K562 (cell line): Measurements from ENCODE around the gene TRIM47. TPM values are rescaled to one million over a fixed set of nuclear protein-coding genes. Genes with fewer than 3 reads are reported as not detected.

ENCODE experiments used
- ATAC-seq: fragments of 200-7000 bp; cut with Tn5 transposase; 3 replicates; pipeline ENCODE4 v1.9.1; 2020; ENCODE audit warnings: moderate library complexity
- BruUV-seq: library from RNA; stranded (reverse); fragments of 400-500 nt; replicated peaks from 2 replicates; lab custom pipeline; 2021; lab: Mats Ljungman, UMichigan
- CTCF ChIA-PET: fragments of 300-600 bp; formaldehyde crosslinking; extraction: SDS; loops from one replicate; lab custom pipeline; 2021; ENCODE audit warnings: low intra/inter-chr PET ratio; lab: Yijun Ruan, JAX
- POLR2A ChIA-PET: fragments of 300-600, 350-650 bp; sonication (Branson Sonifier 250); formaldehyde crosslinking; extraction: SDS; loops from one replicate; lab custom pipeline; 2021; ENCODE audit warnings: antibody characterized with exemption, inconsistent platforms; lab: Yijun Ruan, JAX
- DNase-seq, 4 experiments: peaks; one replicate each; pipeline versions ENCODE4 v3.0.0 to v3.0.0-alpha.2; 2011 to 2018; ENCODE audit warnings: low spot score in 3 of 4, mixed read lengths in 3 of 4; ENCODE audit errors: extremely low read depth in 1 of 4
- FAIRE-seq: peaks from 2 replicates; lab custom pipeline; 2011; peaks lifted over from hg19 to GRCh38; lab: Jason Lieb, UNC
- H2AFZ ChIP-seq: 2 replicates; pipeline ENCODE4 v1.6.0; 2011; ENCODE audit warnings: low read depth, low read length, control low read depth, inconsistent platforms
- H3K27ac ChIP-seq: fragments of 200-600 bp; 3 replicates; pipeline ENCODE4 v1.8.0; 2011; ENCODE audit warnings: low read depth, mild to moderate bottlenecking, control low read depth, inconsistent platforms, low read length, moderate library complexity, mixed read lengths; ENCODE audit errors: extremely low read depth
- H3K27me3 ChIP-seq, 2 experiments: fragments of 300-600 bp in 1 of 2; 2 replicates in 1 of 2; 3 replicates in 1 of 2; pipeline versions ENCODE4 v1.6.0 to v1.8.0; 2011; ENCODE audit warnings: inconsistent platforms in 2 of 2, low read length in 2 of 2, mild to moderate bottlenecking in 1 of 2, mixed read lengths in 1 of 2, moderate library complexity in 1 of 2; ENCODE audit not compliant: control insufficient read depth in 2 of 2, insufficient read depth in 2 of 2
- H3K36me3 ChIP-seq: fragments of 300-600 bp; 3 replicates; pipeline ENCODE4 v1.8.0; 2011; ENCODE audit warnings: mild to moderate bottlenecking, low read length, inconsistent platforms; ENCODE audit not compliant: control insufficient read depth, insufficient read depth
- H3K4me1 ChIP-seq, 2 experiments: fragments of 200-600 bp in 1 of 2; replicated peaks in 1 of 2; 2 replicates in 1 of 2; 3 replicates in 1 of 2; pipeline versions ENCODE4 v1.5.1 to v1.8.0; 2011; ENCODE audit warnings: inconsistent platforms in 2 of 2, low read length in 2 of 2, mild to moderate bottlenecking in 1 of 2, mixed read lengths in 1 of 2, moderate library complexity in 1 of 2; ENCODE audit not compliant: control insufficient read depth in 2 of 2, insufficient read depth in 2 of 2
- H3K4me2 ChIP-seq: 2 replicates; pipeline ENCODE4 v1.6.1; 2011; ENCODE audit warnings: low read length, control low read depth, inconsistent platforms, mixed read lengths; ENCODE audit not compliant: insufficient read depth
- H3K4me3 ChIP-seq: fragments of 200-600 bp; sonication (generic), shearing (Covaris generic); 2 replicates; pipeline ENCODE4 v1.5.1; 2016; ENCODE audit warnings: control low read depth, inconsistent platforms
- H3K79me2 ChIP-seq: fragments of 200-600 bp; 3 replicates; pipeline ENCODE4 v1.8.0; 2011; ENCODE audit warnings: low read length, inconsistent platforms; ENCODE audit not compliant: control insufficient read depth, insufficient read depth
- H3K9ac ChIP-seq, 2 experiments: 2 replicates each; pipeline versions ENCODE4 v1.6.0 to v1.6.1; 2011; ENCODE audit warnings: low read depth in 2 of 2, low read length in 2 of 2, control low read depth in 1 of 2, inconsistent platforms in 1 of 2, mild to moderate bottlenecking in 1 of 2, mixed read lengths in 1 of 2; ENCODE audit not compliant: insufficient read depth in 1 of 2
- H3K9me1 ChIP-seq: one replicate; pipeline ENCODE4 v1.6.0; 2011; ENCODE audit warnings: inconsistent platforms, mild to moderate bottlenecking, low read length, moderate library complexity; ENCODE audit not compliant: control insufficient read depth, insufficient read depth
- H3K9me3 ChIP-seq: replicated peaks from 2 replicates; pipeline ENCODE4 v1.5.1; 2011; ENCODE audit warnings: low read depth, low read length, inconsistent platforms; ENCODE audit not compliant: control insufficient read depth, insufficient read depth
- H4K20me1 ChIP-seq: replicated peaks from 2 replicates; pipeline ENCODE4 v1.6.1; 2011; ENCODE audit warnings: low read length, inconsistent platforms, mixed read lengths; ENCODE audit not compliant: control insufficient read depth, insufficient read depth
- AFF4 ChIP-seq: sonication (generic); formaldehyde crosslinking; IDR thresholded peaks from 2 replicates; pipeline ENCODE4 v1.8.0; 2023; ENCODE audit warnings: mild to moderate bottlenecking, missing genetic modification reagents
- ETS2 ChIP-seq: IDR thresholded peaks from 2 replicates; pipeline ENCODE4 v1.6.1; 2016; ENCODE audit warnings: borderline replicate concordance, missing genetic modification characterization, mild to moderate bottlenecking, moderate library complexity, missing compliant biosample characterization; ENCODE audit not compliant: poor library complexity, severe bottlenecking
- HDAC6 ChIP-seq: IDR thresholded peaks from 2 replicates; pipeline ENCODE4 v1.6.1; 2012; ENCODE audit warnings: low read depth, mild to moderate bottlenecking, control low read depth, inconsistent platforms, low read length, moderate library complexity
- HINFP ChIP-seq: fragments of 450-650 bp; conservative IDR thresholded peaks from 2 replicates; pipeline ENCODE4 v1.6.1; 2016; ENCODE audit warnings: missing genetic modification characterization, low read depth, mild to moderate bottlenecking, control low read depth, missing compliant biosample characterization
- MTF1 ChIP-seq: fragments of 250-450 bp; sonication (Bioruptor Pico); IDR thresholded peaks from 2 replicates; pipeline ENCODE4 v1.9.0; 2021; ENCODE audit warnings: moderate library complexity, mild to moderate bottlenecking, inconsistent platforms, borderline replicate concordance
- POU5F1 ChIP-seq: fragments of 150-350 bp; IDR thresholded peaks from 2 replicates; pipeline ENCODE4 v1.6.1; 2014; ENCODE audit warnings: borderline replicate concordance, low read length, low read depth, mild to moderate bottlenecking; ENCODE audit not compliant: partially characterized antibody
- RNF2 ChIP-seq: sonication (generic); IDR thresholded peaks from 2 replicates; pipeline ENCODE4 v1.6.1; 2016
- TBL1XR1 ChIP-seq, 2 experiments: IDR thresholded peaks; 2 replicates each; pipeline ENCODE4 v1.6.1; 2012; ENCODE audit warnings: improper control_type of control experiment in 2 of 2, low read length in 2 of 2, mild to moderate bottlenecking in 1 of 2
- TEAD4 ChIP-seq, 2 experiments: sonication (generic) in 1 of 2; formaldehyde crosslinking in 1 of 2; IDR thresholded peaks; 2 replicates each; pipeline versions ENCODE4 v1.6.1 to v1.8.0; 2012 to 2022; ENCODE audit warnings: borderline replicate concordance in 1 of 2, inconsistent platforms in 1 of 2, low read length in 1 of 2, mild to moderate bottlenecking in 1 of 2, missing genetic modification reagents in 1 of 2
- THRAP3 ChIP-seq: fragments of 450-650 bp; IDR thresholded peaks from 2 replicates; pipeline ENCODE4 v1.6.1; 2016; ENCODE audit warnings: mild to moderate bottlenecking, inconsistent platforms, borderline replicate concordance
- YY1 ChIP-seq, 3 experiments: IDR thresholded peaks; 2 replicates each; pipeline ENCODE4 v1.6.1; 2011; ENCODE audit warnings: low read length in 2 of 3, mild to moderate bottlenecking in 2 of 3, moderate library complexity in 2 of 3, borderline replicate concordance in 1 of 3, control low read depth in 1 of 3, low read depth in 1 of 3; ENCODE audit not compliant: insufficient read depth in 3 of 3, insufficient replicate concordance in 2 of 3, control insufficient read depth in 1 of 3, insufficient read length in 1 of 3; ENCODE audit errors: extremely low read depth in 1 of 3
- ZNF444 ChIP-seq: fragments of 250-450 bp; sonication (Bioruptor Pico); IDR thresholded peaks from 2 replicates; pipeline ENCODE4 v1.4.0; 2020; ENCODE audit warnings: mild to moderate bottlenecking, moderate library complexity
- ZNF780A ChIP-seq: fragments of 250-450 bp; sonication (Bioruptor Pico); IDR thresholded peaks from 2 replicates; pipeline ENCODE4 v1.5.0; 2021; ENCODE audit warnings: mild to moderate bottlenecking
- WGBS: fragments of 100-300 bp; shearing (Covaris generic); methylation state at CpG from one replicate; pipeline ENCODE4 v1.1.6; 2016; ENCODE audit warnings: low coverage, mixed read lengths; ENCODE audit not compliant: insufficient coverage; ENCODE audit errors: missing lambda C conversion rate; 5-methylcytosine and 5-hydroxymethylcytosine counted together
- in situ Hi-C: fragments of 300-500 bp; cut with MboI; formaldehyde crosslinking; loops from 4 replicates; pipeline ENCODE4 v1.15.0; 2018; ENCODE audit warnings: inconsistent platforms, mixed read lengths
- intact Hi-C: fragments of 100-400 bp; cut with micrococcal nuclease; formaldehyde crosslinking; loops from 2 replicates; pipeline ENCODE4 v1.14.2; 2022
- polyA plus RNA-seq, 8 experiments: library from polyadenylated mRNA; depleted of rRNA in 4 of 8; stranded (reverse) in 5 of 8; unstranded in 3 of 8; fragments of >200 nt; fragmentation: Nextera tagmentation in 2 of 8; fragmentation: Illumina TruSeq in 1 of 8; extraction: Ambion mirVana in 2 of 8; extraction: Trizol in 1 of 8; gene quantifications; 2 replicates each; pipeline versions ENCODE4 v1.2.1 to v1.2.3, GENCODE V29; 2011 to 2014; ENCODE audit warnings: inconsistent platforms in 1 of 8, missing spikeins in 1 of 8
- total RNA-seq, 7 experiments: library from RNA; depleted of rRNA in 6 of 7; stranded (reverse); fragments of >200 nt in 6 of 7; fragmentation: Illumina TruSeq in 2 of 7; extraction: Trizol in 2 of 7; gene quantifications; 2 replicates each; pipeline versions ENCODE4 v1.2.1 to v1.2.3, GENCODE V29; 2011 to 2021; ENCODE audit warnings: low replicate concordance in 1 of 7

The TRIM47 gene
- total and polyA plus RNA-seq, 9 of the 15 experiments (the other 6 are each of a cell fraction or from before 2014, with no cell fraction given), result 0.56 to 6.1 (median 3.2) TPM

- no peak for TF ChIP-seq MTF1
- TF ChIP-seq RNF2, result peak; percentile 28; the same call in 1 of the 2 replicates
Measured at GRCh38 chr17:75922173-75922961, 44.0 kb upstream of the TRIM47 start (continued).

- Histone ChIP-seq H3K4me3 (no peak overlapping the region), H4K20me1 (no peaks in the 10 kb centered on the region), H3K4me1 (peaks cover 0 to 37% of the 10 kb centered on the region in 2 experiments; a peak in 1 of 5 replicates), H3K9ac (peak overlapping the region in 1 of 2 experiments; percentile 3; a peak in 1 of 4 replicates), H3K9me3 (no peaks in the 10 kb centered on the region), H2AFZ (no peak overlapping the region), H3K27me3 (no peaks in the 10 kb centered on the region), H3K36me3 (0 out of 3 replicates have a peak, but pooled peaks cover 5% of the 10 kb centered on the region), H3K4me2 (no peak overlapping the region), H3K9me1 (no peaks in the 10 kb centered on the region), H3K27ac (no peak overlapping the region), H3K79me2 (no peaks in the 10 kb centered on the region)
- ATAC-seq (no peak), FAIRE-seq (no peak), DNase-seq (no peak)
- no TSS peak for BruUV-seq
- POLR2A ChIA-PET, result interaction anchor here (0.6 to 0.8 kb wide), 3 partner anchors 12 to 138 kb away, joined by 3 to 4 read pairs (median 3); no protein-coding TSS in a partner anchor
- CTCF ChIA-PET, result no interaction called here
- in situ Hi-C loops, result no loop called here
- intact Hi-C loops, result no loop called here
- 84% methylated on average over 6 of the region's 15 CpGs for WGBS
- TF ChIP-seq HINFP (tag) (no peak), AFF4 (CRISPR knock-in tag) (no peak), ZNF444 (no peak), TBL1XR1 (IDR thresholded peaks at IDR 0.05; ENCODE audit: low read length in 2 of 2) (no peak), TEAD4 (IDR thresholded peaks at IDR 0.05; ENCODE audit: low read length) (no peak), TEAD4 (CRISPR knock-in tag; IDR thresholded peaks at IDR 0.05; ENCODE audit: borderline replicate concordance) (no peak), ZNF780A (CRISPR knock-in tag) (no peak), ETS2 (no peak), THRAP3 (no peak), POU5F1 (no peak), YY1 (IDR thresholded peaks at IDR 0.05; ENCODE audit: borderline replicate concordance in 1 of 3, control insufficient read depth in 1 of 3, extremely low read depth in 1 of 3, insufficient read depth in 3 of 3, insufficient read length in 1 of 3, insufficient replicate concordance in 2 of 3, low read depth in 1 of 3, low read length in 2 of 3) (no peak), HDAC6 (no peak)
Measured at GRCh38 chr17:75921596-75921995, 43.2 kb upstream of the TRIM47 start.
